Effector CD4-positive, alpha-beta T cell (primary cell): Measurements from ENCODE around the gene SAMD9.
"Not testable (repeated sequence)": the region's sequence is repeated elsewhere in the genome, so short reads cannot be mapped to it uniquely, and the experiment has no call there.

Experiments
- DNase-seq: peaks from one replicate; pipeline ENCODE4 v3.0.0-alpha.2; 2020

Gene SAMD9

GRCh38 chr7:93119191-93119905 is 1.6 kb upstream of the SAMD9 start:
- no peak for DNase-seq

DNA sequence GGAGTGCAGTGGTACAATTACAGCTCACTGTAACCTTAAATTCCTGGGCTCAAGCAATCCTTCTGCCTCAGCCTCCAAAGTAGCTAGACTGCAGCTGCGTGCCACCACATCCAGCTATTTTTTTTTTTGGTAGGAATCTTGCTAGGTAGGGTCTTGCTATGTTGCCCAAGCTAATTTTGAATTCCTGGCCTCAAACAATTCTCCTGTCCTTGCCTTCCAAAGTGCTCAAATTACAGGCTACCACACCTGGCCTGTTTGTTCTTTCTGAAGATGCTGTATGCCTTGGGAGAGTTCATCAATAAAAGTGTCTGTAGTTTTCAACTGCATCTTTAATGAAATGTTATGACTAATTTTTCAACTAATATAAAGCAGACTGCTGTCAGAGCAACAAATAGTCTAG is 452 bp downstream of the SAMD9 start:
- DNase-seq: no peak

DNA sequence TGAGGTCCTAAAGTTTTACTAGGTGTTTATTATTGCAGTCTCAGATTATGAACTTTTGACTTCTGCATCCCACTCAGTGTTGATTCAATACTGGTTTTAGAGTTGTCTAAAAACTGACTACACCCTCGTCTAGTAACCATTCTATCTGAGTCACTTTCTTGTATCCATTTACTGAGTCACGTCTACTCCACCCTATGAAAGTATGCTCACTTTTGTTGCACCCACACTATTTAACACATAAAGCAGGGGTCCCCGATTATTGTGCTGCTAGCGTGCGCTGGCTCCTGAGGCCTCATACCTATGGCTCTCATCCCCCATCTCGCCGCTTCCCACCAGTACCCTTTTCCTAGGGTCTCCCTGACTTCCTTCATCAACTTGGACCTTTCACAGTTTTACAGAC is 2.0 kb downstream of the SAMD9 start:
- DNase-seq: no peak

GRCh38 chr7:93108003-93108402 is 9.8 kb downstream of the SAMD9 start:
- DNase-seq: no peak

GRCh38 chr7:93097388-93097787 is 20.4 kb downstream of the SAMD9 start:
- DNase-seq: no peak

DNA sequence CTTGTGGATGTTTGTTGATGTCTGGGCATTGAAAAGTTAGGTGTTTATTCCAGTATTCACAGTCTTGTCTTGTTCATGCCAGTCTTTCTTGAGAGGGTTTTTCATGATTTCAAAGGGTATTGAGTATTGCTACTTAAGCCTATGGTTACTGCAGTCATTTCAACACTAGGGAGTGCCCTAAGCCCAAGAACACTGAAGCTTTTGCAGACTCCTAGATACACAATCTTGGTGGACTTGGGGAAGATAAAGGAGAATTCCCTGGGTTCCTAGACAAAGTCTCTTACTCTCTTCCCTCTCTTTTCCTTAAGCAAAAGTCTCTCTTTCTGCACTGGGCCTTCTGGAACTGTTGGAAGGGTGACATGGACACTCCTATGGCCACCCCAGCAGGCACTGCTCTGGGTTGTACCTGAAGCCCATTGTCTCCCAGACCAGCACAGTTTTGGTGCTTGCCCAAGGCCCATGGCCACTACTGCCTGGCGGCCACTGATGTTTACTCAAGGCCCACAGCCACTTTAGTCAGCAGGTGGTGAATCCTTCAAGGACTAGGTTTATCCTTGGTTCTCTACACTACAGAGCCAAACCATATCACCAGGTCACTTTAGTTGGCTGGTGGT is 24.9 kb downstream of the SAMD9 start:
- no peak for DNase-seq

GRCh38 chr7:93073357-93073756 is 44.4 kb downstream of the SAMD9 start:
- not testable (repeated sequence) for DNase-seq

DNA sequence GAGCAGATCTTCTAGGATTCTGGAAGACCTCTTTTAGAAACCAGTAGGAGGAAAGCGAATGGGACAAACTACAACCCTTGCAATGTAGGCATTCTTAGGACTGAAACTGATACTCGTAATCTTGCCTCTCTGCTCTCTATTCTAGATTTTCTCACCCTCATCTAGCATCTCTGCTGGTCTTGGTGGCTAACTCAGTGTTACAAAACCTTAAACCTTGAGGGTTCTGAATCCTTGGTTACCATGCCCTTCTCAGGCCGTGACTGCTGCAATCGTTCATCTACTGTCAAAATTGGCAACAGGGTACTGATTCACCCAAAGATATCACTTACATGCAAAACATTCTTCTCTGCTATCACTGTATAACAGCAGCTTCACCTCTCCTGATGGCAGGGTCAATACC is 55.2 kb downstream of the SAMD9 start:
- DNase-seq: no peak

- no peak for DNase-seq
Measured at GRCh38 chr7:93060865-93061264, 56.9 kb downstream of the SAMD9 start.

GRCh38 chr7:93060025-93060424 is 57.8 kb downstream of the SAMD9 start:
- DNase-seq: no peak

- not testable (repeated sequence) for DNase-seq
Measured at GRCh38 chr7:93056621-93057020, 61.2 kb downstream of the SAMD9 start.

- no peak for DNase-seq
Measured at GRCh38 chr7:93055543-93056107, 62.2 kb downstream of the SAMD9 start.

GRCh38 chr7:93054975-93055374 is 62.8 kb downstream of the SAMD9 start:
- DNase-seq: no peak

GRCh38 chr7:93053949-93054943 is 63.5 kb downstream of the SAMD9 start:
- DNase-seq: no peak

DNA sequence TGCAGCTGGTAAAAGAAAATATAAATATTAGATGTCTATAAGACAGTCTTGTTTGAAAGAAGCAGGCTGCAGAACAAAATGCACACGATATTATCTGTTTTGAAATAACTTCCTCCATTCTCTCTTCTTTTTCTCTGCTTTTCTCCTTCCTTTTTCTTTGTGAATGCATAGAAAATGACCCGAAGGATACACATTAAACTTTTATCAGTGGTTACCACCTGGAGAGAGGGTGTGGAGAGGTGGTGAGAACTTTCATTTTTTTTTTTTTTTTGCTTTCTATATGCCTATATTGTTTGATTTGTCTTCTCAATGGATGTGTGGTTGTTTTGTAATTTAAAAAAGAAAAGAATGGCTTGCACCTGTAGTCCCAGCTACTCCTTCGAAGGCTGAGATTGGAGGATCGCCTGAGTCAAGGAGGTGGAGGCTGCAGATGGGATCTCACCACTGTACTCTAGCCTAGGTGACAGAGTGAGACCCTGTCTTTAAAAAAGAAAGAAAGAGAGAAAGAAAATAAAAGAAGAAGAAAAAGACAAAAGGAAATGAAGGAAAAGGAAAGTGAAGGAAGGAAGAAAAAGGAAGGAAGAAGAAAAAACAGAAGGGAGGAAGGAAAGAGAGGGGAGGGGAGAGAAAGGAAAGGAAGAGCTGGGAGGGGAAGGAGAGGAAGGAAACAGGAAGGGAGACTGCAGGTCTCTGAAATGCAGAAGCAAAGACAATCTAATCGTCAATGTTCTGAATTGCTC is 64.4 kb downstream of the SAMD9 start:
- DNase-seq: no peak

DNA sequence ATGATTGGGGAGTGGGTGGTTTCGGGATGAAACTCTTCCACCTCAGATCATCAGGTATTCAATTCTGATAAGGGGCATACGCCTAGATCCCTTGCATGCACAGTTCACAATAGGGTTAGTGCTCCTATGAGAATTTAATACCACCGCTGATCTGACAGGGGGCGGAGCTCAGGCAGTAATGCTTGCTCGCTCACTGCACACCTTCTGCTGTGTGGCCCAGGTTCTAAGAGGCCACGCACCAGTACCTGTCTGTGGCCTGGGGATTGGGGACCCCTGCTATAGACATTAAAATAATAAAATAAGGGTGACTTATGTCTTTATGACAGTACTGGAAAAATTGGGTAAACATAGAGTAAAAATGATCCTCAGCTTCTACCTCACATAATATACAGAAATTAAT is 66.1 kb downstream of the SAMD9 start:
- no peak for DNase-seq
